SU-DHL-6 (cell line): Measurements from ENCODE around the gene ACP2.

Experiments
- CTCF ChIP-seq: fragments of 200-600 bp; sonication (generic); IDR thresholded peaks from one replicate; pipeline ENCODE4 v1.5.1; 2017; ENCODE audit warnings: antibody characterized with exemption, mild to moderate bottlenecking, low read length, moderate library complexity; ENCODE audit not compliant: insufficient read depth, poor library complexity, severe bottlenecking
- EZH2phosphoT487 ChIP-seq: fragments of 200-600 bp; sonication (generic), shearing (Covaris generic); conservative IDR thresholded peaks from 2 replicates; pipeline ENCODE4 v1.6.1; 2018; ENCODE audit warnings: mild to moderate bottlenecking, antibody characterized with exemption, low read length, moderate library complexity, mixed read lengths

DNA sequence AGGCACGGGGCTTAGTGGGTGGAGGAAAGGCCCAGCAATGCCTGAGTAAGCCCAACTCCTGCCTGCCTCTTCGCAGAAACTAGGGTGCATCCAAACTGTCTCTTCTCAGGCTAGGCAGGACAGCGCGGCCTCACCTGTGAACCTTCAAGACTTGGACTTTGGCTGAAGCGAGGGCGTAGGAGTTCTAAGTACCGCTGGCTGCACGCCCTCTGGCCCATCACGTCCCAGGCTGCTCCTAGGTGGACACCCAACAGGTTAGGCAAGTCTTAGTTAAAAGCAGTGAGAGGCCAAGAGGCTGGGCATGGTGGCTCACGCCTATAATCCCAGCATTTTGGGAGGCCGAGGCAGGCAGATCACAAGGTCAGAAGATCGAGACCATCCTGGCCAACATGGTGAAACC lies 35.7 kb downstream of the ACP2 start:
- TF ChIP-seq CTCF, result no peak
- TF ChIP-seq EZH2phosphoT487, result no peak
